ENCODE measurements around the gene IL12RB2.

- TF ChIP-seq, protein P1, sequence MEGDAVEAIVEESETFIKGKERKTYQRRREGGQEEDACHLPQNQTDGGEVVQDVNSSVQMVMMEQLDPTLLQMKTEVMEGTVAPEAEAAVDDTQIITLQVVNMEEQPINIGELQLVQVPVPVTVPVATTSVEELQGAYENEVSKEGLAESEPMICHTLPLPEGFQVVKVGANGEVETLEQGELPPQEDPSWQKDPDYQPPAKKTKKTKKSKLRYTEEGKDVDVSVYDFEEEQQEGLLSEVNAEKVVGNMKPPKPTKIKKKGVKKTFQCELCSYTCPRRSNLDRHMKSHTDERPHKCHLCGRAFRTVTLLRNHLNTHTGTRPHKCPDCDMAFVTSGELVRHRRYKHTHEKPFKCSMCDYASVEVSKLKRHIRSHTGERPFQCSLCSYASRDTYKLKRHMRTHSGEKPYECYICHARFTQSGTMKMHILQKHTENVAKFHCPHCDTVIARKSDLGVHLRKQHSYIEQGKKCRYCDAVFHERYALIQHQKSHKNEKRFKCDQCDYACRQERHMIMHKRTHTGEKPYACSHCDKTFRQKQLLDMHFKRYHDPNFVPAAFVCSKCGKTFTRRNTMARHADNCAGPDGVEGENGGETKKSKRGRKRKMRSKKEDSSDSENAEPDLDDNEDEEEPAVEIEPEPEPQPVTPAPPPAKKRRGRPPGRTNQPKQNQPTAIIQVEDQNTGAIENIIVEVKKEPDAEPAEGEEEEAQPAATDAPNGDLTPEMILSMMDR (IDR thresholded peaks at IDR 0.05) = no peak
- no peak for TF ChIP-seq ZFX (IDR thresholded peaks at IDR 0.05; ENCODE audit: borderline replicate concordance)
Measured at GRCh38 chr1:67430358-67431155, 122.9 kb downstream of the IL12RB2 start, which contains the start of gene SERBP1.
